GM23338 (cell line): Measurements from ENCODE around the gene ZFC3H1. TPM values are rescaled to one million over a fixed set of nuclear protein-coding genes. Genes with fewer than 3 reads are reported as not detected.

Experiments
- ETS1 ChIP-seq: IDR thresholded peaks from 2 replicates; pipeline ENCODE4 v1.6.1; 2016; ENCODE audit warnings: antibody characterized with exemption
- EZH2phosphoT487 ChIP-seq: fragments of 200-600 bp; sonication (generic); IDR thresholded peaks from one replicate; pipeline ENCODE4 v1.8.1; 2018; ENCODE audit warnings: antibody characterized with exemption; ENCODE audit not compliant: unreplicated experiment
- REST ChIP-seq: IDR thresholded peaks from one replicate; pipeline ENCODE4 v1.6.1; 2018; ENCODE audit warnings: antibody characterized with exemption; ENCODE audit not compliant: unreplicated experiment
- ZNF114 ChIP-seq: fragments of 250-450 bp; sonication (Bioruptor Pico); IDR thresholded peaks from 2 replicates; pipeline ENCODE4 v1.5.0; 2020; ENCODE audit warnings: mild to moderate bottlenecking, moderate library complexity
- ZNF331 ChIP-seq: fragments of 250-450 bp; sonication (Bioruptor Pico); IDR thresholded peaks from 2 replicates; pipeline ENCODE4 v1.5.0; 2020; ENCODE audit warnings: low read depth, mild to moderate bottlenecking, moderate library complexity
- ZNF462 ChIP-seq: fragments of 250-450 bp; sonication (Bioruptor Pico); IDR thresholded peaks from 2 replicates; pipeline ENCODE4 v1.5.0; 2020; ENCODE audit warnings: mild to moderate bottlenecking, moderate library complexity
- polyA plus RNA-seq: library from polyadenylated mRNA; unstranded; fragments of >200 nt; fragmentation: Nextera tagmentation; extraction: Ambion mirVana; gene quantifications from 2 replicates; pipeline ENCODE4 v1.2.1, GENCODE V29; 2016
- total RNA-seq: library from RNA; depleted of rRNA; stranded (reverse); fragments of >200 nt; shearing (Covaris generic); gene quantifications from 2 replicates; pipeline ENCODE4 v1.2.3, GENCODE V29; 2014

ZFC3H1 gene
- total and polyA plus RNA-seq, 2 experiments from 2014 or later, result 30.3 to 46.2 TPM

GRCh38 chr12:71627438-71628002 is 36.1 kb downstream of the ZFC3H1 start (continued):
- TF ChIP-seq ZNF462 (CRISPR knock-in tag) (no peak), REST (no peak), ZNF331 (CRISPR knock-in tag) (no peak), EZH2phosphoT487 (no peak), ETS1 (no peak), ZNF114 (CRISPR knock-in tag) (no peak)
